Breast epithelium (tissue), 4 donors: ENCODE measurements around the gene TM2D3. TPM values are rescaled to one million over a fixed set of nuclear protein-coding genes. Genes with fewer than 3 reads are reported as not detected.

ENCODE experiments used
- DNase-seq, 2 donors: peaks; one replicate each; pipeline ENCODE4 v3.0.0-alpha.2; 2019; ENCODE audit warnings: low spot score in 2 of 2
- H3K27ac ChIP-seq, 2 donors: fragments of 200-600 bp; sonication (generic) in 1 of 2; one replicate each; pipeline ENCODE4 v1.5.1; 2016 to 2019; ENCODE audit warnings: mild to moderate bottlenecking in 1 of 2
- H3K27me3 ChIP-seq, 2 donors: fragments of 200-600 bp; sonication (generic) in 1 of 2; one replicate each; pipeline versions ENCODE4 v1.5.1 to v1.6.0; 2017 to 2019; ENCODE audit warnings: control low read depth in 1 of 2, mild to moderate bottlenecking in 1 of 2
- H3K36me3 ChIP-seq: fragments of 200-600 bp; one replicate; pipeline ENCODE4 v1.5.1; 2019
- H3K4me1 ChIP-seq, 2 donors: fragments of 200-600 bp; sonication (generic); one replicate each; pipeline ENCODE4 v1.5.1; 2016 to 2019; ENCODE audit warnings: control low read depth in 1 of 2
- H3K4me3 ChIP-seq, 3 donors: fragments of 200-600 bp; sonication (generic); 1 replicate in 2 of 3; 2 replicates in 1 of 3; pipeline ENCODE4 v1.5.1; 2016 to 2019; ENCODE audit warnings: mild to moderate bottlenecking in 3 of 3, moderate library complexity in 2 of 3
- H3K9me3 ChIP-seq, 2 donors: fragments of 200-600 bp; sonication (generic) in 1 of 2; one replicate each; pipeline ENCODE4 v1.5.1; 2016 to 2019; ENCODE audit warnings: control low read depth in 1 of 2
- POLR2A ChIP-seq: fragments of 450-650 bp; IDR thresholded peaks from one replicate; pipeline ENCODE4 v1.6.1; 2016; ENCODE audit warnings: antibody characterized with exemption, mild to moderate bottlenecking, moderate library complexity
- POLR2AphosphoS5 ChIP-seq, 3 donors: sonication (generic); formaldehyde crosslinking; IDR thresholded peaks; one replicate each; pipeline ENCODE4 v1.6.1; 2017; ENCODE audit warnings: antibody characterized with exemption in 3 of 3
- intact Hi-C: fragments of 100-400 bp; cut with DNase I; formaldehyde crosslinking; loops from one replicate; pipeline ENCODE4 v1.15.1; 2023; ENCODE audit warnings: low total_unique reads
- total RNA-seq, 3 donors: library from RNA; depleted of rRNA; stranded (reverse); fragments of >200 nt; gene quantifications; one replicate each; pipeline ENCODE4 v1.1.0, GENCODE V29; 2016
- TF ChIP-seq, protein P1 (sequence below), 3 donors: fragments of 450-650 bp; IDR thresholded peaks; one replicate each; pipeline ENCODE4 v1.5.1; 2016 to 2017; ENCODE audit warnings: antibody characterized with exemption in 3 of 3, mild to moderate bottlenecking in 3 of 3, moderate library complexity in 3 of 3

Gene TM2D3
- total RNA-seq, 3 donors from 2014 or later: 40.3 to 49.8 (median 46.2) TPM

DNA sequence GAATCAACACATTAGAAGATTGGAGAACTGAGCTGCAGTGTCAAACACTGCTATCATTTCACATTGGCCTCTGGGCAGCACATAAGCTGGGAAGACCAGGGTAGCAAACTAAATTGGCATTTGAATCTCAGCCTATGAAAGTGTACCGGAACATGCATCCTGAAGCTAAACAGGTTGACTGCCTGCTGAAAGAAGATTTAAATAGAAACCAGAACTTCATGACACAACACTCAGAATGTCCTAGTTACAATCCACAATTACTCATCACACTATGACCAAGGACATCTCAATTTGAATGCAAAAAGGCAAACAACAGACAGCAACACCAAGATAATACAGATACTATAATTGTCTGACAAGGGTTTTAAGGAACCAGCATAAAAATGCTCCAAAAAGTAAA, 26.2 kb downstream of the TM2D3 start:
- Histone ChIP-seq H3K27ac (no peak overlapping the region), H3K27me3 (no peaks in the 10 kb centered on the region), H3K9me3 (no peaks in the 10 kb centered on the region), H3K4me1 (no peaks in the 10 kb centered on the region), H3K4me3 (no peak overlapping the region), H3K36me3 (no peaks in the 10 kb centered on the region)
- TF ChIP-seq POLR2AphosphoS5 (IDR thresholded peaks at IDR 0.05): no peak
- no peak for TF ChIP-seq POLR2A
- TF ChIP-seq, protein P1, sequence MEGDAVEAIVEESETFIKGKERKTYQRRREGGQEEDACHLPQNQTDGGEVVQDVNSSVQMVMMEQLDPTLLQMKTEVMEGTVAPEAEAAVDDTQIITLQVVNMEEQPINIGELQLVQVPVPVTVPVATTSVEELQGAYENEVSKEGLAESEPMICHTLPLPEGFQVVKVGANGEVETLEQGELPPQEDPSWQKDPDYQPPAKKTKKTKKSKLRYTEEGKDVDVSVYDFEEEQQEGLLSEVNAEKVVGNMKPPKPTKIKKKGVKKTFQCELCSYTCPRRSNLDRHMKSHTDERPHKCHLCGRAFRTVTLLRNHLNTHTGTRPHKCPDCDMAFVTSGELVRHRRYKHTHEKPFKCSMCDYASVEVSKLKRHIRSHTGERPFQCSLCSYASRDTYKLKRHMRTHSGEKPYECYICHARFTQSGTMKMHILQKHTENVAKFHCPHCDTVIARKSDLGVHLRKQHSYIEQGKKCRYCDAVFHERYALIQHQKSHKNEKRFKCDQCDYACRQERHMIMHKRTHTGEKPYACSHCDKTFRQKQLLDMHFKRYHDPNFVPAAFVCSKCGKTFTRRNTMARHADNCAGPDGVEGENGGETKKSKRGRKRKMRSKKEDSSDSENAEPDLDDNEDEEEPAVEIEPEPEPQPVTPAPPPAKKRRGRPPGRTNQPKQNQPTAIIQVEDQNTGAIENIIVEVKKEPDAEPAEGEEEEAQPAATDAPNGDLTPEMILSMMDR (IDR thresholded peaks at IDR 0.05): no peak
- intact Hi-C loops: no loop called here
- DNase-seq: no peak

DNA sequence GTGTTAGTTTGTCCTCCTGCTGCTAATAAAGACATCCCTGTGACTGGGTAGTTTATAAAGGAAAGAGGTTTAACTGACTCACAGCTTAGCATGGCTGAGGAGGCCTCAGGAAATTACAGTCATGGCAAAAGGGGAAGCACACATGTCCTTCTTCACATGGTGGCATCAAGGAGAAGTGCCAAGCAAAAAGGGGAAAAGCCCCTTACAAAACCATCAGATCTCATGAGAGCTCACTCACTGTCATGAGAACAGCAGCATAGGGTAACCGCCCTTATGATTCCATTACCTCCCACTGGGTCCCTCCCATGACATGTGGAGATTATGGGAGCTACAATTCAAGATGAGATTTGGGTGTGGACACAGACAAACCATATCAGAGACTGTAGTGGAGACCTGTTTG, 27.0 kb downstream of the TM2D3 start:
- no peak for DNase-seq
- H3K27ac ChIP-seq: no peak overlapping the region
- TF ChIP-seq POLR2A (no peak), POLR2AphosphoS5 (IDR thresholded peaks at IDR 0.05) (no peak)
- TF ChIP-seq, protein P1 (IDR thresholded peaks at IDR 0.05): no peak
- H3K27me3 ChIP-seq: no peaks in the 10 kb centered on the region
- no peak overlapping the region for H3K4me3 ChIP-seq
- H3K36me3 ChIP-seq: no peaks in the 10 kb centered on the region
- H3K9me3 ChIP-seq: no peaks in the 10 kb centered on the region
- no peaks in the 10 kb centered on the region for H3K4me1 ChIP-seq
- intact Hi-C loops: no loop called here

DNA sequence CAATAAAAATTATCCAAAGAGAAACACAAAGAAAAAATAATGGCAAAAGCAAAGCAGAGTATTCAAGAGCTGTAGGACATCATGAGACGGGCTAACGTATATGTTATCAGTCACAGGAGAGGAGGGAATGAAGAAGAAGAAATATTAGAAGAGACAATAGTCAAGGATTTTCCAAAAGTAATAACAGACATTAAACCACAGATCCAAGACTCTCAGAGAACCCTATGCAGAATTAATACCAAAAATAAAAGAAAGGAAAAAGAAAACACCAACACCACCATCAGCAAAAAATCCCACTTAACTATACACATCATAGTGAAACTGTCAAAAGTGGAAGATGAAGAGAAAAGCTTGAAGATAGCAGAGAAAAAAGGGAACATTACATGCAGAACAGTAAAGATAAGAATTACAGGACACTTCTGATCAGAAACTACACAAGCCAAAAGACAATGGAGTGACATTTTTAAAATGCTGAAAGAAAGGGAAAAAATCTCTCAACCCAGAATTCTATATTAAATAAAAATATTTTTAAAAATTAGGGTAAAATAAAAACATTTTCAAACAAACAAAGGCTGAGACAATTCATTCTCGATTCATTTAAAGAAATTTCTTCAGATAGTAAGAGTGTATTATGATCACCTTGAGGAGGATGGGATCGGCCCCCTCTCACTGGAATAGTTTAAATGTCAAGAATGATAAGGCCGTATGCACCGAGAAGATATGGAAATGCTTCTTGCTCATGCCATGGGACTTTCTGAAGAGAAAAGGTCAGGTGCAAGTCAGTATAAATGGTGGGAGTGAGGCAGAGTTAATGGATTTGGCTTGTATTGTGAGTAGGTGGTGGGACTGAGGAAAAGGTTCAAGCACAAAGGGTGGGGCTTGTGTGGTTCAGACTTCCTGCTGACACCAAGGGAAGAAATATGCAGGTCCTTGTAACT, 28.5 kb downstream of the TM2D3 start:
- H3K4me1 ChIP-seq: no peaks in the 10 kb centered on the region
- H3K9me3 ChIP-seq: no peaks in the 10 kb centered on the region
- DNase-seq: no peak
- no peaks in the 10 kb centered on the region for H3K27me3 ChIP-seq
- H3K36me3 ChIP-seq: no peaks in the 10 kb centered on the region
- H3K4me3 ChIP-seq: no peak overlapping the region
- TF ChIP-seq, protein P1 (IDR thresholded peaks at IDR 0.05): no peak
- TF ChIP-seq POLR2AphosphoS5 (IDR thresholded peaks at IDR 0.05): no peak
- TF ChIP-seq POLR2A: no peak
- H3K27ac ChIP-seq: no peak overlapping the region
- intact Hi-C loops: loop anchor here (5.0 kb wide), 1 partner anchor 1626 kb away; no protein-coding TSS in a partner anchor

DNA sequence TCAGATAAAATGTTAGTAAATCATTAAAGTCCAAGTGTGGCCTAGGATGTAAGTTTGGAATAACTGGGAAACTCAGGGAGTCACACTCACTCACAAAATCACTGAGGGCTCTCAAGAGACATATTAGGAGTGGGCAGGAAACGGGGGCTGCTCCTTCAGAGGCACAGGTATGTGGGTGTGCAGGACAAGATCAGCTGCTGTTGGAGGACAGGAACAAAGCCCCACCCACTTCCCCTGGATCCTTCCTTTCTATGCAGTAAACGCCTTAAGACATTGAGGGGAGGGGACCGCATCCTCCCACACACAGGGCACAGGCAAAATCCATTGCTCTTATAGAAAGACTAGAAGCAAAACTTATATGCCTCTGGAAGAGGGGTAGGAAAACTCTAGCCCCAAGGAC, 30.2 kb downstream of the TM2D3 start:
- Histone ChIP-seq H3K9me3 (no peaks in the 10 kb centered on the region), H3K36me3 (no peaks in the 10 kb centered on the region), H3K4me1 (no peaks in the 10 kb centered on the region), H3K27me3 (no peaks in the 10 kb centered on the region), H3K4me3 (no peak overlapping the region), H3K27ac (no peak overlapping the region)
- TF ChIP-seq, protein P1 (IDR thresholded peaks at IDR 0.05): no peak
- TF ChIP-seq POLR2AphosphoS5 (IDR thresholded peaks at IDR 0.05) (no peak), POLR2A (no peak)
- DNase-seq: no peak
- intact Hi-C loops: loop anchor here (5.0 kb wide), 1 partner anchor 1625 kb away; no protein-coding TSS in a partner anchor

DNA sequence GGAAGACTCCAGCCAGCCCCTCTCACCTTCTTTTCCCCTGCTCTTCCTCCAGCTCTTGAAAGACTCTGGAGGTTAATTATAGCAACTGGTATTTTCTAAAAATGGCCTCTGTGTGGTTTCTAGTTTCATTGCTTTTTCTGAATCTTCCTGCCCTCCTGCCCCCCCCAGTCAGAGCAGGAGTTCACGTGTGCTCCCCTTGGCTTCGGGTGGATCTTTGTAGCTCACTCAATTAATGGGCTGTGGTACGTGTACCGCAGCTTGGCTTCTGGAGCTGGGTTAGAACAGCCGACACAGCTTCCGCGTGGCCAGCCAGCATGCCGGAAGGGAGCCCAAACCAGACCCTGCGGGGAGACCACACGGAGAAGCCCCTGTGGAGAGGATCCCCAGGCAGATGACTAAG, 31.5 kb downstream of the TM2D3 start:
- H3K27ac ChIP-seq: no peak overlapping the region

More for the DNA sequence above, 31.5 kb downstream of the TM2D3 start:
- no peak for DNase-seq
- peaks cover 0 to 6% of the 10 kb centered on the region in 2 donors for H3K4me1 ChIP-seq
- H3K27me3 ChIP-seq: no peaks in the 10 kb centered on the region
- TF ChIP-seq, protein P1 (IDR thresholded peaks at IDR 0.05): no peak
- TF ChIP-seq POLR2A (no peak), POLR2AphosphoS5 (IDR thresholded peaks at IDR 0.05) (no peak)
- intact Hi-C loops: loop anchor here (5.0 kb wide), 1 partner anchor 1623 kb away; no protein-coding TSS in a partner anchor
- no peaks in the 10 kb centered on the region for H3K9me3 ChIP-seq
- no peaks in the 10 kb centered on the region for H3K36me3 ChIP-seq
- H3K4me3 ChIP-seq: no peak overlapping the region
